Mammary epithelial cell (primary cell): ENCODE data around the gene NEK7.

Source experiments
- CTCF ChIP-seq, 2 donors: IDR thresholded peaks in 1 of 2; conservative IDR thresholded peaks in 1 of 2; 2 replicates each; pipeline ENCODE4 v1.5.1; 2011 to 2012; ENCODE audit warnings: inconsistent platforms in 2 of 2, low read length in 2 of 2, mild to moderate bottlenecking in 2 of 2, control low read depth in 1 of 2, low read depth in 1 of 2; ENCODE audit not compliant: insufficient read depth in 1 of 2; ENCODE audit errors: extremely low read depth in 1 of 2
- EZH2 ChIP-seq: IDR thresholded peaks from 2 replicates; pipeline ENCODE4 v1.6.1; 2012; ENCODE audit warnings: low read length, inconsistent platforms, borderline replicate concordance

GRCh38 chr1:198245379-198245778 lies 88.6 kb downstream of the NEK7 start:
- no peak for TF ChIP-seq CTCF (conservative IDR thresholded peaks at IDR 0.05 in 1 of 2, IDR thresholded peaks at IDR 0.05 in 1 of 2; ENCODE audit: extremely low read depth in 1 of 2, insufficient read depth in 1 of 2, low read depth in 1 of 2, low read length in 2 of 2)
- TF ChIP-seq EZH2: no peak
